GM10266 (cell line): Measurements from ENCODE around the gene HINT2.

Experiments used
- DNase-seq: peaks from one replicate; pipeline ENCODE4 v3.0.0; 2012; ENCODE audit errors: extremely low spot score
- TF ChIP-seq, protein P1 (sequence below): IDR thresholded peaks from 2 replicates; pipeline ENCODE4 v1.5.1; 2012; ENCODE audit warnings: mild to moderate bottlenecking, low read depth; ENCODE audit not compliant: control insufficient read depth, insufficient read depth; ENCODE audit errors: missing control alignments

Gene HINT2

GRCh38 chr9:35814841-35815543, at the start of gene HINT2:
Gene HINT2 (minus strand): TSS chr9:35815042. CDS start chr9:35814979, 63 bp downstream.
- DNase-seq, result peak; percentile 96
- TF ChIP-seq, protein P1, sequence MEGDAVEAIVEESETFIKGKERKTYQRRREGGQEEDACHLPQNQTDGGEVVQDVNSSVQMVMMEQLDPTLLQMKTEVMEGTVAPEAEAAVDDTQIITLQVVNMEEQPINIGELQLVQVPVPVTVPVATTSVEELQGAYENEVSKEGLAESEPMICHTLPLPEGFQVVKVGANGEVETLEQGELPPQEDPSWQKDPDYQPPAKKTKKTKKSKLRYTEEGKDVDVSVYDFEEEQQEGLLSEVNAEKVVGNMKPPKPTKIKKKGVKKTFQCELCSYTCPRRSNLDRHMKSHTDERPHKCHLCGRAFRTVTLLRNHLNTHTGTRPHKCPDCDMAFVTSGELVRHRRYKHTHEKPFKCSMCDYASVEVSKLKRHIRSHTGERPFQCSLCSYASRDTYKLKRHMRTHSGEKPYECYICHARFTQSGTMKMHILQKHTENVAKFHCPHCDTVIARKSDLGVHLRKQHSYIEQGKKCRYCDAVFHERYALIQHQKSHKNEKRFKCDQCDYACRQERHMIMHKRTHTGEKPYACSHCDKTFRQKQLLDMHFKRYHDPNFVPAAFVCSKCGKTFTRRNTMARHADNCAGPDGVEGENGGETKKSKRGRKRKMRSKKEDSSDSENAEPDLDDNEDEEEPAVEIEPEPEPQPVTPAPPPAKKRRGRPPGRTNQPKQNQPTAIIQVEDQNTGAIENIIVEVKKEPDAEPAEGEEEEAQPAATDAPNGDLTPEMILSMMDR, result no peak

DNA sequence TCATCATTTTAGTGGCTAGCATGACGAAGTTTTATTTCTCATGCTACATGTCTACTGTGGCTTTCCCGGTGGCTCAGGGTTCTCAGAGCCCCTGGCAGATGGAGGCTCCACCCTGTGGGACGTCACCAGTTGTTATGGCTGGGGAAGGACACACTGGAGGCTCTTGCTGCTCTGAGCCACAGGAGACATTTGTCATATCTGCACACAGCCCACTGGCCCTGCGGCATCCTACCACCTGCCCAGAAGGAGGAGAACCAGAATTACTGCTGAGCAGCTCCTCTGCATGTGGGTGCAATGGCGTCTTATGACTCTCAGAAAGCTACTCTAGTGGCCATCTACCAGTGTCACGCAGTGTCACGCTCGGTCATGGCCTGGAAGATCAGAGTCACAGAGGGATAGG, 48.7 kb upstream of the HINT2 start:
- no peak for DNase-seq
- TF ChIP-seq, protein P1, result no peak

DNA sequence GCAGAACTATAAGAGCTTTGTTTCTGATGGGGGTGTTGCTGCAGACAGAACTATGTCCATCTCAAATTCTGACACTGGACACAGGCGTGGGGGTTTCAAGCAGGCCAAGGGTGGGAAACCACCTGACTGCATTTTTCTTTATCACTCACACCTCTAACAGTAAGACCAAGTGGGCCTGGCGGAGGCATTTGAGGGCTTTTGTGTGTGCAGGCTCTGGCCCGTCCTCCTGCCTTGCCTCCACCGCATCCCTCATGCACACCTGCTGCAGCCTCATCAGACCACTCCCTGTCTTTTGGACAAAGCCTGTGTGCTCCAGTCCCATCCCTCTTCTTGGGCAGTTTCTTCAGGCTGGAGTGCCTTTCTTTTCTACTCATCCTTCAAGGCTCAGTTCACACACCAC, 47.5 kb upstream of the HINT2 start:
- DNase-seq, result no peak
- TF ChIP-seq, protein P1, result no peak

- TF ChIP-seq, protein P1, result no peak
- no peak for DNase-seq
These were observed 46.5 kb upstream of the HINT2 start for GRCh38 chr9:35861161-35861897.

- DNase-seq, result no peak
- TF ChIP-seq, protein P1, result no peak
These were observed 45.1 kb upstream of the HINT2 start for GRCh38 chr9:35859990-35860339.

- TF ChIP-seq, protein P1, result no peak
- DNase-seq, result no peak
These were observed 44.6 kb upstream of the HINT2 start for GRCh38 chr9:35859310-35859989.
